NCI-H1092 treated with DMSO at 0.1 percent for 48 hours (cell line): ENCODE measurements around the gene ST6GALNAC1.
"Not testable (repeated sequence)": the region's sequence is repeated elsewhere in the genome, so short reads cannot be mapped to it uniquely, and the experiment has no call there.

ENCODE experiments used
- DNase-seq: peaks from one replicate; lab custom pipeline; 2025; lab: John Stamatoyannopoulos, UW

The ST6GALNAC1 gene

GRCh38 chr17:76612465-76612864 is 31.1 kb downstream of the ST6GALNAC1 start:
- DNase-seq = no peak

DNA sequence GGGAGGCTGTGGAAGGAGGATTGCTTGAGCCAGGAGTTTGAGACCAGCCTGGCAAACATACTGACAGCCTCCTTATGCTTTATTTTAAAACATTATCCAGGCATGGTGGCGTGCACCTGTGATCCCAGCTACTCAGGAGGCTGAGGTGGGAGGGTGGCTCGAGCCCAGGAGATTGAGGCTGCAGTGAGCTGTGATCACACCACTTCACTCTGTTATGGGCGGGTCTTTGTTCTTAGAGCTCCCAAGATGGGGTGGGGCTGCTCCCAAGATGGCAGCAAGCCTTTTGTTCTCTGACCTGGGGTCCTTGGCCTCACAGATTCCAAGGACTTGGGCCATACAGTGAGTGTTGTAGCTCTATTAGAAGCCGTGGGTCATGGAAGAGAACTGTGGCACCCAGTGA is 31.8 kb downstream of the ST6GALNAC1 start:
- no peak for DNase-seq

GRCh38 chr17:76611080-76611749 is 32.3 kb downstream of the ST6GALNAC1 start:
- not testable (repeated sequence) for DNase-seq

DNA sequence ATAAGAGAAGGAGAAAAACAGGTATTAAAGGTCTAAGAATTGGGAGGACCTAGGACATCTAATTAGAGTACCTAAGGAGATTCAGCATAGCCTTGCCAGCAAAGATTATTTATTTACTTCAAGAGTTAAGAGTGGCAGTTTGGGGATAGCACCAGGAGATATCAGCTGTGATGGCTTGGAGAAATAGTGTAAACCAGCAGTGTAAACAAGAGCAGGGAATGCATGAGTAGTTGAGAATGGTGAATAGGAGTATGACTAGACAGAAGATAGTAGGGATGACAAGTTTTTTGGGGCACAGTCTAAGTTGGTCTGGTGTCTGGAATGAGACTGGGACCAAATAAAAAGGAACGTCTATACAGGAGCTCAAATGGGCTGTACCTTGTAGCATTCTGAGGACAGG is 36.9 kb downstream of the ST6GALNAC1 start:
- DNase-seq = not testable (repeated sequence)

GRCh38 chr17:76601065-76601464 is 42.5 kb downstream of the ST6GALNAC1 start:
- DNase-seq = no peak

- DNase-seq = no peak
Measured at GRCh38 chr17:76599694-76600460, 43.7 kb downstream of the ST6GALNAC1 start.

DNA sequence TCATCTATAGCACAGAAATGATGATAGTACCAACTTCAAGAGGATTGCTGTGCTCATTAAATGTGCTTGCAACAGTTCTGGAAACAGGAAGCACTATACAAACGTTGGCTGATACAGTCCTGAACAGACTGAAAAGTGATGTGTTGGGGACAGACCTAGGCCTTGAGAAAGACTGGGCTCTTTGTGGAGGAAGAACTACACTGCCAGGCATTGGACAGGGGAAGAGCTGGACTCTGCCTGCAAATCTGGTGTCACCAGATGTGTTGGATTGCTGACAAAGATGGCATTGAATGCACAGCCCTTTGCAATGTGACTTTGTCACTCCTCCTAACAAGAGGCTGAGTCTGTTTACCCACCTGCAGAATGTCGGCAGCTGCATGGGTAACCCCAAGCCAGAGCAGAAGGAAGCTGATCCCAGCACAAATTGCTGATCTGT is 45.5 kb downstream of the ST6GALNAC1 start:
- DNase-seq = peak; percentile 51

- peak; percentile 47 for DNase-seq
Measured at GRCh38 chr17:76597156-76598003, 46.2 kb downstream of the ST6GALNAC1 start.

GRCh38 chr17:76594690-76595089 is 48.9 kb downstream of the ST6GALNAC1 start:
- DNase-seq = no peak

DNA sequence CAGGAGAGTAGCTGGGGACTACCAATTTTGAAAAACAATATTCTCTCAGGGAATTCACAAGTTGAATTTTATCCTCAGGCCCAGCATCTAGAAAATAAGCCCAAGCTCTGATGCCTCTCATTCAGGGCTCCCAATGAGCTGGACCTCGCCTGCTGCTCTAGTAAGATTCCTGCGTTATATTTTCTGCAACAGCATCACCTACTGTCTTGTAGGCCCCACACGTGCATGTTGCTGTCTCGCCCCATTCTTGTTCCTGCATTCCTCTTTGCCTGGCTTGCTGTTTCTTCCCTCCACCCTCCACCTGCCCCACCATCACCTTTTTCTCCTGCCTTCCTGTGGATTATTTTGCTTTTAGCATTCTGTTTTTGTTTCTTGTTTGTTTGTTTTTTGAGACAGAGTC is 49.6 kb downstream of the ST6GALNAC1 start:
- no peak for DNase-seq

- DNase-seq = no peak
Measured at GRCh38 chr17:76593384-76593826, 50.2 kb downstream of the ST6GALNAC1 start.

DNA sequence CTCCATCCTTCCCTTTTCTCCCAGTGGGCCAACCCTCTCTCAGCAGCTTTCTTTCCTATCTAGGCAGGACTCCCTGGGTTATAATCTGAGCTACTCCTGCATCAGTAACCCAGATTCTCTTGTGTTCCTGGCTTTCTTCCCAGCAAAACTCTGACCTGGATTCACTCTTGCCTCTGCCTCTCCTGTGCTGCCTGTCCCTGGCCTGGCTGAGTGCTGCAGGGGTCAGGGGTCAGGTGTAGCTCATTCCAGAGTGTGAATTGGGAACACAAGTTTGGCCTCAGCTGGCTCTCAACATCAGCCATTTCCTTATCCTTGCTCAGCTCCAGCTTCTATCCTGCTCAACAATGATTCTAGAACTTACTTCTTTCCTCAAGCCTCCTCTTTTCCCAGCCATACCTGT is 55.4 kb downstream of the ST6GALNAC1 start:
- DNase-seq = no peak

DNA sequence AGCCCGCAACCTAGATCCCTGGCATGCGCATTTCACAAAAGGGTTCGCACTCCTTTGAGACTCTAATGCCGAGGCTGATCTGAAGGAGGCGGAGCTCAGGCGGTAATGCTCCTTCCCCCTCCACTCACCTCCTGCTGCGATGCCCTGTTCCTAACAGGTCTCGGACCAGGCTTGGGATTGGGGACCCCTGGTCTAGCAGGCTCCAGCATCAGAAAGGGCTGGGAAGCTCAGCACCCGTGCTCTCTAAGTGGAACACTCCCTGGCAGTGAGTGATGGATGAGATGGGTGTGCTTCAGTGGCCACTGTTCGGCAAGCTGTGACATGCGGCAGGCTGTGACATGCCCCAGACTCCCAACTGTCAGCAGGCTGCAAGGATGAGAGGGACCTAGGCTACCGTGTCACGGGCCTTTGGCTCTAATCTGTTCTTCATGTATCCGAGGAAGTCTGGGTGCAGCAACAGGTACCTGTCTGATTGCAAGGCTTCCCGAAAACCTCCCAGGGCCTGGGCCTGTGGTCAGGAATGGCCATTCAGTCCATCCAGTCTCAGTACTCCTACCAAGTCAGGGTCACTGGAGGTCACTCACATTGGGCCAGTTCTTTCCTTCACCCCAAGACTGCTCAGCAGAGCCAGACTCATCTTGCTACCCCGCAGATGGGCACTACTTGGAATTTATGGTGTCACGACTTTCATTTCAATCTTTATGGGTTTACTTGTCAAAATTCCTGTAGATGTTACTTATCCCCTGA is 56.6 kb downstream of the ST6GALNAC1 start:
- no peak for DNase-seq

GRCh38 chr17:76585649-76586593 is 57.6 kb downstream of the ST6GALNAC1 start, which contains the start of gene ST6GALNAC2:
TSS of gene ST6GALNAC2 (minus strand) at chr17:76585860. CDS start at chr17:76585808, 52 bp downstream.
- peak; percentile 37 for DNase-seq

DNA sequence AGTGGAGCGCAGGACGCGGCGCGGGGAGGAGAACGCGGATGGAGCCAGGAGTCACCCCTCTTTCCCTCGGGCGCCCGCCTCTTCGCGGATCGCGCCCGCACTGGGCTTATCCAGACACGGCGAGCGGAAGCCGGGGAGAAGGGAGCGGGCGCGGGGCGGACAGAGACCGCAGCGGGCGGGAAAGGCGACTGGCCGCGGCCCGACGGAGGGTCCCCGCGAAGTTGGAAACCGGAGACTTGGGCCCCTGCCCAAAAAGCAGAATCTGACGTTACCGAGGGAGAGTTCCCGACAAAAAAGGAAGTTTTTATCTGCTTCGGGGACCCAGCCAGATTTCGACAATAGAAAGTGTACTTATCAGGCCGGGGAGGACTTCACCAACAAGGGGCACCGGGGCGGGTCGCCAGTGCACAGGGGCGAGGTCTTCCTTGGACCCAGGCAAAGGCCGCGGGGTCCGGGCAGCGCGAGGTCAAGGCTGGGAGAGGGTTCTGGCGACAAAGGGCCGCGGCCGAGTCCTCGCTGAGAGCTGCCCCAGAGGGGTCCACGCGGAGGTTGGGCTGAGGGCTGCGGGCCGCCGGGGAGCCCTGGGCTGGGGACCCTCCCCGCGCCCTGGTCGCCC is 58.4 kb downstream of the ST6GALNAC1 start:
- DNase-seq = no peak

- no peak for DNase-seq
Measured at GRCh38 chr17:76584427-76585032, 59.0 kb downstream of the ST6GALNAC1 start.

GRCh38 chr17:76582660-76583059 is 60.9 kb downstream of the ST6GALNAC1 start:
- DNase-seq = no peak

GRCh38 chr17:76581515-76581914 is 62.0 kb downstream of the ST6GALNAC1 start:
- no peak for DNase-seq

DNA sequence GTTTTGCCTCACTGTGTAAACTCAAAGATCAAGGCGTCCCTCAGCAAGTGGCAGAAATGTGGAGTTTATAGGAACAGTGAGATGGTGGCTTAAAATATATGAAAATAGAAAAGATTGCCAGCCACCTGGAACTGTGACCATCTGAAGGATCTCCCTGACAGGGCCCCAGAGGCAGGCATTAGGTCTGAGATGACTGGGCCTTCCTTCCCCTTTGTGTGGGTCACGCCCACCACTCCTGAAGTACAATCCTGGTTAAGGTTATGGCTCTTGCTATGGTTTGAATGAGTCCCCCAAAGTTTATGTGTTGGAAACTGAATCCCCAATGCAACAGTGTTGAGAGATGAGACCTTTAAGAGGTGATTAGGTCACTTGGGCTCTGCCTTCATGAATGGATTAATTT is 64.3 kb downstream of the ST6GALNAC1 start:
- DNase-seq = no peak

DNA sequence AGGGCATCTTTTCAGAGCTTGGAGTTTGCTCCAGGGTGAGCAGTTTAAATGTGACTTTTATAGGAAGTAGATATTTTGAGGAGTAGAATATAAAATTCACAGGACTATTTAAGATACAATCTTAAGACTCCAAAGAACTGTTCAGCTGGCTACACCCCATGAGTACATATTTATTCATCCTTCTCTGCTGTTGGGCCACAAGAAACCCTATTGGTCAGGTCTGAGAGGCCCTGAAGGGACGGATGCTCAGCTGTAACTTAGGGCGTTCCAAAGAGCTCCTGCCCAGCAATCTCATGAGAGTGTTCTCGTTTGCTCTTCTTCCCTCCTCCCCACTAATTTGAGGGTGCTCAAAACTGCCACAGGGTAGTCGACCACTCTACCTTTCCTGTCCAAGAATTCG is 65.2 kb downstream of the ST6GALNAC1 start:
- DNase-seq = no peak
